CD1c-positive myeloid dendritic cell (primary cell): ENCODE data around the gene DNAJB6.

ENCODE experiments used
- DNase-seq: peaks from one replicate; pipeline ENCODE4 v3.0.0-alpha.2; 2016; ENCODE audit errors: extremely low spot score

DNAJB6 gene

DNA sequence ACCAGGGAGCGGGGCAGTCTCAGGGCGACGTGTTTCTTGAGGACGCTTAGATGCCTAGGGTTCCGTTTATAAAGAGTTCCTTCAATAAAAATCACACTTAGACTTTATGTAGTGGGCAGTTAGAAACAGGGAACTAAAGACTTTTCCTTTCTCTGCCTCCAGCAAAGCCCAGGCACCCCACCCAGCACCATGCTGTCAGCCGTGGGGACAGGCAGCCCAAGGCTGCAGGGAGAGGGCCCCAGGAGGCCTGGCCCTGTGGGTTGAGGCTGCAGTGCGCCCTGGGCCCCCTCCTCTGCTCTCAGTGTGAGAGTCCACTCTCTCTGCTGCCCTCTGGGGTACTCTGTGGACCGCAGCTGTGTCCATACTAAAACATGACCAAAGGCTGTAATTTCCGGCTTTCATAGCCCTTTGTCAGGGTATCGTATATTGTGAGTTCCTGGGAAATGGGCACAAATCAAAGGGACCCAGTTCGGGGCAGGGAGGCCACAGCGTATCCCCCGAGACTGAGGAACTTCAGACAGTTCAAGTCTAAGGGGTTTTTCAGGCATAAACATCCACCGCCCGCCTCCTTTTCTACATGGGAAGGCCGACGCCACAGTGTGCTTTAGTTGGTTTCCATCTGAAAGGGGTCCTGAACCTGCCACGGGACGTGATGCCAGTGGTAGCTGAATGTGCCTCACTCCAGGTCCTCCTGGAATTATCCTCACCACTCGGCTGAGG, 59.7 kb downstream of the DNAJB6 start:
- no peak for DNase-seq

GRCh38 chr7:157397036-157397720, 60.4 kb downstream of the DNAJB6 start:
- DNase-seq, result no peak

DNA sequence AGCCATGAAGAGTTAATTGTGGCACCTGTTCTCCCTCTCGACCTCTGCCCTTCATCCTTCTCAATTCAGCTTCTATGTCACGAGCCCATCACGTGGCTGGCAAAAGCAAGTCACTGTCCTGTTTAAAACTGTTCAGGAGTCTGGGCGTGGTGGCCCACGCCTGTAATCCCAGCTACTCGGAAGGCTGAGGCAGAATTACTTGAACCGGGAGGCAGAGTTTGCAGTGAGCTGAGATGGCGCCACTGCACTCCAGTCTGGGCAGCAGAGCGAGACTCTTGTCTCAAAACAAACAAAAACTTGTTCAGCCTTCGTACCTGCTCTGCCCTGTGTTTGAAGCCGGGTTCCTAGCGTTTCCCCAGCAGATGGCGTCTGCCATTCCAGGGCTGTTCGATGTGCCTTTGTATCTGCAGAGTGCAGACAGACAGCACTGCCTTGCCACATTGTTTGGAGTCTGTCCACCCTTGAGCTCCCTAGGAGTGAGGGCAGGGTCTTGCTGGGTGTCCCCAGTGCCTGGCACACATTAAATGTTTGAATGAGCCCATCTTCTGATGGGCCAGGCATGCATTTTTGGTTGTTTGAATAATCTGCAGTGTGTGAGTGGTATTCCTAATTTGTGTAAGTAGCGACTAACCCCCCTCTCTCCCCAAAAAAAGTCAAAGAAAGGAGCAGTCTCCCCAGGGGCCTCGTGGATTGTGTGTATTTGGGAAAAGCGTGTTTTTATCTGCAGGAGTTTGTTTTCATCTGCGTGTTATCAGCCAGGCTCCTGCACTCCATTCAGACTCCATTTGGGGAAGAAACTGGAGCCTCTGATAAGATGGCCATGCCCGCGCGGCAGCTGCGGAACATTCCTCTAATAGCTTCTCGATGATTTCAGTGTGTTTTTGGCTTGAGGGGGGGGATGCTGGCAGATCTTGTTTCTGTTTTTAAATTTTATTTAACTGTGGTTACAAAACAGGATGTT, 61.2 kb downstream of the DNAJB6 start:
- DNase-seq, result no peak

- no peak for DNase-seq
Observed at GRCh38 chr7:157399086-157399687, 62.4 kb downstream of the DNAJB6 start.

- DNase-seq, result no peak
Observed at GRCh38 chr7:157400171-157400860, 63.5 kb downstream of the DNAJB6 start.

- DNase-seq, result no peak
Observed at GRCh38 chr7:157401567-157402387, 65.0 kb downstream of the DNAJB6 start.

DNA sequence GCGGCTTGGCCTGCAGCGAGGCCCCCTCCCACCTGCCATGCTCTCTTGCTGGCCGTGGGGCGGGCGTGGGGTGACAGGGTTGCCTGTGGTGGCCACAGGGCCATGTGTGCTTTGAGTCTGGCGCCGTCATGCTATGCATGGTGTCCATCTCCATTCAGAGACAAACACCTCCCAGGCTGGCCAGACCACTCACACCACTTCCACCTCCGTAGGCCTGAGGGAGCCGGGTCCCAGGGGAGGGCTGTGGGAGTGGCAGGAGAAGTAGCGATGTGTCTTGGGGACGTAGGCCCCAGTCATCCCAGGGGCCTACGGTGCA, 65.5 kb downstream of the DNAJB6 start:
- DNase-seq, result no peak

GRCh38 chr7:157402911-157403534, 66.2 kb downstream of the DNAJB6 start:
- DNase-seq, result no peak

DNA sequence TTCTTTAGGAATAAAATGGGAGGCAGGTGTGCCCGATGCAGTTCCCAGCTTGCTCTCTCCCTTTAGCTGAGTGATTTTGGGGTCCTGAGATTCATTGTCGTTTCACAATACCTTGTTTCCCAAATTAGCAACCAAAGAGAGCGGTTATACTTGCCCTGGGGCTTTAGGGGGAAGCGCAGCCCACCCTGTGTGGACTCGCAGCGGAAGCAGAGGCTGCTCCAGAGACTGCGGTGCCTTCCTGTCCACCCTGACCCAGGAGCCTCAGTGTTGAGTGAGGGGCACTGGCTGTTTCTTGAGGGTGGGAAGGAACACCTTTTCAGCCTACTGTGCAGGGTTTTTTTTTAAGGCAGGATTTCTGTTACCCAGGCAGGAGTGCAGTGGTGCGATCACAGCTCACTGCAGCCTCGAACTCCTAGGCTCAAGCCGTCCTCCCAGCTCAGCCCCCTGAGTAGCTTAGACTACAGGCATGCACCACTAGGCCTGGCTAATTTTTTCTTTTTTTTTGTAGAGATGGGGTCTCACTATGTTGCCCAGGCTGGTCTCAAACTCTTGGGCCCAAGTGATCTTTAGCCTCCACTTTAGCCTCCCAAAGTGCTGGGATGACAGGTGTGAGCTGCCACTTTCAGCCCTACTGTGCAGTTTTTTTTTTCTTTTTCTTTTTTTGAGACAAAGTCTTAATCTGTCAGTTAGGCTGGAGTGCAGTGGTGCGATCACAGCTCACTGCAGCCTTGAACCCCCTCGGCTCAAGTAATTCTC, 67.0 kb downstream of the DNAJB6 start:
- DNase-seq, result no peak

GRCh38 chr7:157404845-157405481, 68.2 kb downstream of the DNAJB6 start:
- no peak for DNase-seq

DNA sequence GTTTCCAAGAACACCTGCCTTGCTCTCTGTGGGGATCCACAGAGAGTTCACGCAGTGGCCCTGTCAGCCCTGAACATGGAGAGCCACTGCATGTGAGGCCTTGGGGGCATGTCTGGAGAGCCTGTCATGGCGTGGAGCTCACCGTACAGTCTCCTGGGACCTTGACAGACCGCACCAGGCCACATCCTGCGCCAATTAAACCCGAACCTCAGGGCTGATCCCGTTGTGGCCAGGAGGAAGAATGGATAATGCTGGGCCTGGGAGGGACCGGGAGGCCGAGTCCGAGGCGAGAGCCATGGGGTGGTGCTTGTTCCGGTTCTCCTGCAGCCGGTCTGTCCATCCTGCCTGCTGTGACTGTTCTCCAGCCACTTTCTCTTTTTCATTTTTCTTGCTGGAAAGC, 68.7 kb downstream of the DNAJB6 start:
- DNase-seq, result no peak

- no peak for DNase-seq
Observed at GRCh38 chr7:157405914-157406810, 69.4 kb downstream of the DNAJB6 start.

DNA sequence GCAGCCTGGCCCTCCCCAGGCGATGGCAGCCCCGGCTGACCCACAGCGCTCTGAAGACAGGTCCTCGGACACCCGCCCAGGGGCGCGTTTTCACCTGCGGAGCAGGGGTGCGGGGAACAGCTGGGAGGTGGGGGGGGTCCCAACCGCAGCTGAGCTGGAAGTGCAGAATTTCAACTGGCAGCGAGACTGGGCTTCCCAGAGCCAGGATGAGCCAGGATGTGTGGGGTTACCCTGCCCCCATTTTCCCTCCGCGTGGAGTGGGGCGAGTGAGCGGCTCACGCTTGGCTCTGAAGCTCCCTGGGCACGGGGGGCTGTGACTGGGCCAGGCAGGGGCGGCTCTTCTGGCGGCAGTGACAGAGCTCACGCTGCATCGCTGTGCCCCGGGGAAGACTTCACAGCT, 70.2 kb downstream of the DNAJB6 start:
- DNase-seq, result no peak

DNA sequence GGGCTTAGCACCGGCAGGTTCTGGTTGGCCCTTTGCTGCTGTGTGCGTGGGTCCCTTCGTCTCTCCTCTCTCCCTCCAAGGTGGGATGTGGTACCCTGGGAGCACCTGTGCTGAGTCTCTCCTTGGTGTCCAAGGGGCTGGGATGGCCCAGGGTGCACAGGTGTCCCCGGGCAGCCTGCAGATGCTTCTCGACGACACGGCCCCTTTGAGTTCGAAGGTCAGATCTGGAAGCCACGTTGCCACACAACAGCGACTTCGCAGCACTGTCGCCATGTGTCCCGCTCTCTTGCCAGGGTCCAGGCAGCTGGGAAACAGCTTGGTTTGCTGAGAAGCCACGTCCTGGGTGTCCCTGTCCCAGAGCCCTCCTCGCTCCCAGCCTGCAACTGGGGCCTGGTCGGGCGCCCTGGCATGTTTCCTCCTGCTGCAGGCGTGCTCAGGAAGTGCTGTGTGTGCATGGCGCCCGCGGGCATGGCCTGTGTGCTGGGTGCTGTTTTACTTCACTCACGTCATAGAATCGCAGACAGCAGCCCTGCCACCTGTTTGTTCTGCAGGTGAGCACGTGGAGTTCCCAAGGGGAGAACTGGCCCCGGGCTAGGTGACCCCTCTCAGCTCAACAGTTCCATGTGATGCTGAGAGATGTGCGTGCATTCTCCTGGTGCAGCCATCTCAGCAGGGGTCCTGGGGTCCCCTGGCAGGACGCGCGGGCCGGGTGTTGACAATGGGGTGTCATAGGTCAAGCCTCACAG, 70.9 kb downstream of the DNAJB6 start:
- DNase-seq, result no peak

DNA sequence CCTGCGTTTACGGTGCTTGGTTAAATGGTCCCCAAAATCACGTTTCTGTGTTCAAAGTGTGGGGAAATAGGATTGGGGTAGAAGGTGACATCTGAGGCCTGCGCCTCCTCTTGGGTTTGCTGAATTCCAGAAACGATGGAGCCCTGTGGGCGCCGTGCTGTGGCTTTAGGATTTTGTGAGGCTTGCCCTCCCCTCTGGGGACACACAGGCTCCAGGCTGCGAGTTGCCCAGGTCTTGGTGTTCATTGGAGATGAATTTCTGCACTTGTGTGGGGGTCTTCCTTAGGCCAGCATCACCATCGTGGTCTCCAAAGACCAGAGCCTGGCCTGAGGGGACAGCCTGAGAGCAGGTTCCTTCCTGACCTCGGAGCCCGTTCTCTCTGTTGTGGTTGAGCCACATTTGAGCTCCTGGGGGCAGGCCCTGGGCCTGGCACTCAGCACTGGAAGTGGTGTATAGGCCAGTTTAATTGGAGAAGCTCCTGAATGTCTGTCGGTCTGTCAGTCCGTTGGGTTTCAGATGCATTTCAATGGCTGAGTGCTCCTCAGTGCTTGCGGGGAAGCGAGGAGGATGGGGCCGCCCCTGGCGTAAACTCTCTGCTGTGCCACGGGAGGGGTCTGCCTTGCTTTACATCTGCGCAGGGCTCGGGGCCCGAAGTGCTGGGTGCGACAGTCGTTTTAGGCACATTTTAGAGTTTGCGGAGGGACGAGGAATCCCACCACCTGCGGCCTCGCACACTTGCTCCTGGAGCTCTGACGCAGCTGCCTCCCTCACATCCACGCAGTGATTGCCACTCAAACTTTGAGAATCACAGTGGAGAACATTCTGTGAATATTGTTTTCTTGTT, 71.7 kb downstream of the DNAJB6 start:
- DNase-seq, result no peak

DNA sequence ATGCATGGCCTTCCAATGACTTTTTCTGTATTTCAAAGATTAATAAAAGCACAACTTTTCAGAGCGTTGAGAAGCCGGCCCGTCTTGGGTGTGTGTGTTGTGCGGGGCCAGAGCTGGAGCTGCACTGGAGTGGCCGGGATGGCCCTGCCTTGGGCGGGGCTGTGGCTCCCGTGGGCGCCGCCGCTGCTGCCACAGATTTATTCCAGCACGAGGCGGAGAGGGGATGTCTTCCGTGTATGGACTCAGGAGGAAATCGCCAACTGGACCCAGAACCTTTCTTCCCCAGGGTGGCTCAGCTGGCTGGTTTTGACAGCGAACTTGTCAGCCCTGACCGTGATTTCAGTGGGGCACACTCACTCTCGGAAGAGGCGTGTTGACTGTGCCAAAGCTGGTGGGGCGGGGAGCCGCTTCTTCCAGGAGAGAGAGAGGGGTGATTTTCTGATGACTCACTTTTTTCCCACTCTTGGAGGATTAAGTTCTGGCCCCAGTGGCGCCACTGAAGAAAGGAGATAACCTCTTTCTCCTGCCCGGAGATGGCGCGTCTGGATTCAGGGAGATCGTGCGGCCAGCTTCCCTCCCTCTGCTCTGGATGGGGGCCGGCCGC, 72.4 kb downstream of the DNAJB6 start:
- DNase-seq, result no peak
